GM19035 (cell line): ENCODE data around the gene CHTF18.
"Not testable (repeated sequence)": the region's sequence is repeated elsewhere in the genome, so short reads cannot be mapped to it uniquely, and the experiment has no call there.

Experiments used
- ATAC-seq: cut with Tn5 transposase; IDR thresholded peaks from one replicate; pipeline ENCODE4 v1.9.1; 2021; ENCODE audit not compliant: unreplicated experiment

CHTF18 gene

DNA sequence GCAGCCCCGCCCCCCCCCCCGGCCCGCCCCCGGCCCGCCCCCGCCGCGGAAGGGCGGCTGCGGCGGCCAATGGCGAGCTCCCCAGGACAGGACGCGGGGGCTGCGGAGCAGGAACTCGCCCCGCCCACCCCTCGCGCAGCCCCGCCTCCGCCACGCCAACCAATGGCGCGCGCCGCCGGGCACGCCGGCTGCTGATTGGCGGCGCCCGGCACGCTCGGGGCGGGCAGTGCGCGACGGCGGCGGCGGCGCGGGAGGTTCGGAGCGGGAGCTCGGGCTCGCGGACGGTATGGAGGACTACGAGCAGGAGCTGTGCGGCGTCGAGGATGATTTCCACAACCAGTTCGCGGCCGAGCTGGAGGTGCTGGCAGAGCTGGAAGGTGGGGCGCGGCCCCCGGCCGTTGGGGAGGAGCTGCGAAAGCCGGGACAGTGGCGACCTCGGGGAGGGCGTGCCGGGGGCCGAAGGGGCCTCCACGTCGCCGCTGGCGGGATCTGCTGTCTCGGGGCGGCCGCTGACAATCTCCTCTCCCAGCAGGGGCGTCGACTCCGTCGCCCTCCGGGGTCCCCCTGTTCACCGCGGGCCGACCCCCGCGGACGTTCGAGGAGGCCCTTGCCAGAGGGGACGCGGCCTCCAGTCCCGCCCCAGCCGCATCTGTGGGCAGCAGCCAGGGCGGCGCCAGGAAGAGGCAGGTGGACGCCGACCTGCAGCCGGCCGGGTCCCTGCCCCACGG is at the start of gene CHTF18:
Gene CHTF18, plus strand, starts transcription at position 222 of the 728 bp plus-strand sequence. Its CDS starts 65 bp downstream, at position 287.
- ATAC-seq: peak; percentile 74

DNA sequence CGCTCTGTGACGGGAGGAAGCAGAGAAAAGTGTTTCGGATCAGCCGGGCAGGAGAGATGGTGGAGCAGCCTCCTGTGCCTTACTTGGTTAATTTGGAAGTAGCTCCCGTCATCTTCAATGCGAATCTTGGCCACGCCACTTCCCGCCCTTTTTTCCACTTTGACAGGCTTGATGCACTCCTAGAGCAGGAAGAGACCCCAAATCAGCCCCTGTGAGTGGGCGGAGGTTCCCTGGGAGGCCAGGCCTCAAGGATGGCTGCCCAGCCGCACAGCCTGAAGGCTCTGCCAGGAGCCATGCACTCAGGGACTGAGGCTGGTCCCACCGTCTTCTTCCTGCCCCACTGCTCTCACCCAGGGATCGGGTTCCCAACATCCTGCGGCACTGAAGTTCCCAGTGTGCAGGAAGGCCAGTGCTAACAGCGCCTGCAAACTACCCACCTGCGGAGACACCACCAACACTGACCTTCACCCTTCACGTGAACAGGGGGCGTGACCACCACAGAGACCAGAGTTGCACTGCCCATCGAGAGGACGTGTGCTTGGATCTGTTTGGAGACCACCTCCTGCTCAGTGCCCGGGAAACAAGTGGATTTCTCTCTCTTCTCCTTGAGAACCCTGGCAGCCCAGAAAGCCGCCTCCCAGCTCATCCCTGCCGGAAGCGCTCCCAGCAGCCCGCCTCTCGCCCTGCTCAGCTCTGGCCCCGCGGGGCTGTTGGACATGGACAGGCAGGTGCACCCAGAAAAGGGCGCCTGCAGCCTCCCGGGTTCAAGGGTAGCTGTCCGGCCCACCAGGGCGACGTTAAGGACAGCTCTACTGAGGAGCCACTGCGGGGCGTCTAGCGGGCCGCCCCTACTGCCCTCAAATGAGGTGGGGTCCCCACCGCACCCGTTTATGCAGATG is 48.6 kb upstream of the CHTF18 start:
- ATAC-seq: no peak

DNA sequence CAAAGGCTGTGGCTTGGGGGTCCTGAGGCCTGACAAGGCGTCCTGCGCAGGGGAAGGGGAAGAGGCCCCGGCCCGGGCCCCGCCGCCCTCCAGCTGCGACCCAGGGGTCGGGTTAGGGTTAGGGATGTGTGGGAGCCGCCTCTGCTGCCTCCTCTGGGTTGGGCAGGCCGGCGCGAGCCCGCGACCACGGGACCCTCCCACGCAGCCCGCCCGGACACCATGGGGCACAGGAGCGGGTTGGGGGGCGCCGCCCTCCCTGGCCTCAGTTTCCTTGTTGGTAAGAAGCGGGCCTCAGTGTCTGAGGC is 48.0 kb upstream of the CHTF18 start:
- ATAC-seq: no peak

DNA sequence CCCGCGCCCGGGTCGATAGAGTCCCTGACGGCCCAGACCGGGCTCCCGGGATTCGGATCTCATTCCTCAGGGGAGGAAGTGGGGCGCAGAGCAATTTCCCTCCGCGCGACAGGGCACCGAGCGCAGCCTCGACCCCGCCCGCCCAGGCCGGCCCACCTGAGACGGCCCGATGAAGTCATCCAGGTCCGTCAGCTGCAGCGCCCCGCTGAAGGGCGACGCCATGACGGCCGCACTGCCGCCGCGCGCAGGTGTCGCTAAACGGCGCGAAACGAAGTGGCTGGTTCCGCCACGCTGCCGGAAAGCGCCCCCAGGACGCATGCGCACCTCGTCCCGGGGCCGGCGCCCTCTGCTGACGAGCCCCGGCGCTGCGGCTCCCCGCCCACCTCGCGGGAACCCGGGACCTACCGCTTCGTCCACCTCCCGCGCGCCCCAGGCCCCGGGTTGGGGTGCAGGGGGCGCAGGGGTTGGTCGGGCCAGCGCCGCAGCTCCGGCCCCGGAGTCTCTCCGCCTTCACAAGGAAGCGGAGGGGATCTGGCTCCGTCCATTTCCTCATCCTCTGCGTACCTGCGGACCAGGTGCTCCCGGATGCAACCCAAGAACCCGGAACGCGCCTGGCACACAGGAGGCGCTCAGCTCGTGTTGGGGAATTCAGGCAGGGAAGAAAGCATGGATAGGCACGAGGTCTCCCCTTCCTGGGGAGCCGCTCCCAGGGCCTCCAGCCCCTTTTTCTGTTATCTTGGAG is 47.5 kb upstream of the CHTF18 start, which contains the start of gene CIAO3:
Gene CIAO3, minus strand, starts transcription at position 234 of the 742 bp plus-strand sequence. Its CDS starts 12 bp downstream, at position 222.
- ATAC-seq: peak; percentile 72

DNA sequence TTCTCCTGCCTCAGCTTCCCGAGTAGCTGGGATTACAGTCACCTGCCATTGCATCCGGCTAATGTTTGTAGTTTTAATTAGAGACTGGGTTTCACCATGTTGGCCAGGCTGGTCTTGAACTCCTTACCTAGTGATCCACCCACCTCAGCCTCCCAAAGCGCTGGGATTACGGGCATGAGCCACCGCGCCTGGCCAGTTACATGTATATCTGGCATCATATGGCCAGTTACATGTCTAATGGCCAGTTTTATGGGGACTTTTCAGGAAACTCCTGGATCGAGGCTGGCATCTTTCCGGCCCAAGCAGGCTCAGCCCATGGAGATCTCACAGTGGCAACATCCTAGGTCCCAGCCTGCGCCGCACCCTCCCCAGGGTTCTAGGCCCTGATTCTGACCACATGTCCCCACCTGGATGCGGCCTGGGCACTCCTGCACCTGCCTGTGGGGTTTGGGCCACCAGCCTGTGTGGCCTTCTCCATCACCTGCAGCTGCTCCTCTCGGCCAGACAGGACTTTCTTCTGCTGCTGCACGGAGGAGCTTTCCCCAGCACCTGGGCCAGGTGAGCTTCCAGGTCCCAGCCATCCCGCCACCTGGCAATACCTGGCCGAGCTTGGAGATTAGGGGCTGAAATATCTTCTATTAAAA is 46.3 kb upstream of the CHTF18 start:
- no peak for ATAC-seq

DNA sequence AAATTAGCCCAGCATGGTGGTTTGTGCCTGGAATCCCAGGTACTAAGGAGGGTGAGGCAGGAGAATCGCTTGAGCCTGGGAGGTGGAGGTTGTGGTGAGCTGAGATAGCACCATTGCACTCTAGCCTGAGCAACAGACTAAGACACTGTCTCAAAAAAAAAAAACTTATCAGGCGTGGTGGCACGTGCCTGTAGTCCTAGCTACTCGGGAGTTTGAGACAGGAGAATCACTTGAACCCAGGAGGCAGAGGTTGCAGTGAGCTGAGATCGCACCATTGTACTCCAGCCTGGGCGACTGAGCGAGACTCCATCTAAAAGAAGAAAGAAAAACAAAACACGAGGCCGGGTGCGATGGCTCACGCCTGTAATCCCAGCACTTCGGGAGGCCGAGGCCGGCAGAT is 45.5 kb upstream of the CHTF18 start:
- ATAC-seq: not testable (repeated sequence)

DNA sequence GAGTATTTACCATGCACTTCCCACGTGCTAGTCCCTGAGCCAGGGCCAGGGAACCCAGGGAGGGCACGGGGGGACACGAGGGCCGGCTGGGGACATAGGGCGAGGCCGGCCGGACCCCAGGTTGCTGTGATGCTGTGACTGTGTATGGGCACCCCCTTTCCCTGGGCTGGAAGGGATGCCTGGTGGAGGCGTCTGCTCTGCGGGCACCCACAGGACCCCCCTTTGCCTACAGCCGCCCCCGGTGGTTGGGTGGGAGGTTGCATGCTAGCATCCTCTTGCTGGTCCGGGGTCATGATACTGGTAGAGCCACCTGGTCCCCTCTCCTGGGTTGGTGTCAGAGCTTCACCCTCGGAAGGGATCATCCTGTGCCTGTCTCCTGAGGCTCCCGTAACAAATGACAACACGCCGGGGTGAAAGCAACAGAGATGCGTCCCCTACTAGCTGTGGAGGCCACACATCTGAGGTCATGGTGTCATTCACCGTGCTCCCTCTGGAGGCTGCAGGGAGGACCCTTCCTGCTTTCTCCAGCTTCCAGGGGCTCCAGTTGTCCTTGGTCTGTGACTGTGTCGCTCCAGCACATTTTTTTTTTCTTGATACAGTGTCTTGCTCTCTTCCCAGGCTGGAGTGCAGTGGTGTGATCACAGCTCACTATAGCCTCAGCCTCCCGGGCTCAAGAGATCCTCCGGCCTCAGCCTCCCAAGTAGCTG is 44.5 kb upstream of the CHTF18 start:
- no peak for ATAC-seq

DNA sequence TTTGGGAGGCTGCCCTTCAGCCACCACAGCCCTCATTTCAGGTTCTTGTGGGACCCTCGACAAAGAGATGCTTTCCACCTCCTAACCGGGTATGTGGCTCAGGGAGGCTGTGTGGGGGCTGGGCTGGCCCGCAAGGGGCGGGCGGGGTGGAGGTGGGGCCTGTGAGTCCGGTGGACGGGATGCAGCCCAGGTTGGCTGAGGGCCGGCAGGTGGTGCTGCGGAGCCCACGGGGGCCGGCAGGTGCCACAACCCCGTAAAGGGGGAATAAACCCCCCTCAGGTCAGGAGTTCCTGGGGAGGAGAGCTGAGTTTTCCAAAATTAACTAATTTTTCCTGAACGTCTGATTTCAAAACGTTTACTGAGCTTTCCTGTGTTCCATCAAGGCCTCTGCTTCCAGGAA is 42.7 kb upstream of the CHTF18 start:
- no peak for ATAC-seq

DNA sequence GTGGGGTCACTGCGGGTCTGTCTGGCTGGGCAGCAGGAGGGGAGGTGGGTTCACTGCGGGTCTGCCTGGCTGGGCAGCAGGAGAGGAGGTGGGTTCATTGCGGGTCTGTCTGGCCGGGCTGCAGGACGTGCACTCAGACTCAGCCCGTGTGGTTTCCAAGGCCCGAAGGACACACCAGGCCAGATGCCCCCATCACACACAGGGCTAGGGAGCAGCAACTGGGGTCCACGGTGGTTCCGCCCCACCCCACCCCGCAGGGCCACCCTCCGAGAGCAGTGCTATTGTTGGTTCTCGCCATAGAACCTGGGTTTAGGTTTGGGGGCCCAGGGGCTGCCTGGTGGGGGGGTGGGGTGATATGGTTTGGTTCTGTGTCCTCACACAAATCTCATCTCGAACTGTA is 41.8 kb upstream of the CHTF18 start:
- ATAC-seq: no peak

DNA sequence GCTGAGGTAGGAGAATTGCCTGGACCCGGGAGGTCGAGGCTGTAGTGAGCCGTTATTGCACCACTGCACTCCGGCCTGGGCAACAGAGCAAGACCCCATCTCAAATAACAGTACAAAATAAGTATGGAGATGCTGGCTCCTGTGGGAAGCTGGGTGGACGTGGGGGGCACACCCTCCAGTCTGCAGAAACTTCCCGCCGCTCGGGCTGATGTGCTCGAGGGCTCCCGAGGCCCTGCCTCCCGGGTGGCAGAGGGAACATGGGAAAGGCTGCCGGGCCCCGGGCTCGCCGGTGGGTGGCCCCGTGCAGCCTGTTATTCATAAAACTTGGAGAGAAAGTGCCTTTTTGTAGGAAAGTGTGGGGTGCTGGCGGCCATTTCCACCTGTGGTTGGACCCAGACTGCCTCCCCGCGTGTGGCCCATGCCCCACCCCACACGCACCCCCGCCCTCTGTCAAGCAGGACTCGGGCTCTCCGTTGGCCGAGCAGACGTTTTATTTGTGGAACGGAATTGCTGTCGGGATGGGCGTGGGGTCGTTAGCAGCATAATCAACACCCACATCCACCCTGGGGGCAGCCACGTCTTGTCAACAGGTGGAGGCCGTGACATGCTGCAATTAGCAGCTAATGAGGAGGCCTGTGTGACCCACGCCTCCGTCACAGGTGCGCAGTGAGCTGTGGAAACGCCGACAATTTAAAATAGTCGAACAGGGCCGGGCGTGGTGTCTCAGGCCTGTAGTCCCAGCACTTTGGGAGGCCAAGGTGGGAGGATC is 40.3 kb upstream of the CHTF18 start:
- ATAC-seq: no peak

DNA sequence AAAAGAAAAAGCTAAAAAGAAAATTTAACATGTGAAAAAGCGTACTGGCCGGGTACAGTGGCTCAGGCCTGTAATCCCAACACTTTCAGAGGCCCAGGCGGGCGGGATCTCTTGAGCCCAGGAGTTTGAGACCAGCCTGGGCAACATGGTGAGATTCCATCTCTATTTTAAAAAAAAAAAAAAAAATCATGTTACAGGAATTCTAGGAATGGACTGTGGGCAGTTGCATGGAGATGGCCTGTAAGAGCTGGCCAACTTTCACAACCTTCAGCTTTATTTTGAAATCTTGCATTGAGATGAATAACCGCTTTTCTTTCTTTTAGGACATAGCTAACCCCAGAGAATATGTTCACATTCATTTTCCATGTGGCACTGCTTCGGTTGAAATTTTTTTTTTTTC is 39.4 kb upstream of the CHTF18 start:
- ATAC-seq: no peak

DNA sequence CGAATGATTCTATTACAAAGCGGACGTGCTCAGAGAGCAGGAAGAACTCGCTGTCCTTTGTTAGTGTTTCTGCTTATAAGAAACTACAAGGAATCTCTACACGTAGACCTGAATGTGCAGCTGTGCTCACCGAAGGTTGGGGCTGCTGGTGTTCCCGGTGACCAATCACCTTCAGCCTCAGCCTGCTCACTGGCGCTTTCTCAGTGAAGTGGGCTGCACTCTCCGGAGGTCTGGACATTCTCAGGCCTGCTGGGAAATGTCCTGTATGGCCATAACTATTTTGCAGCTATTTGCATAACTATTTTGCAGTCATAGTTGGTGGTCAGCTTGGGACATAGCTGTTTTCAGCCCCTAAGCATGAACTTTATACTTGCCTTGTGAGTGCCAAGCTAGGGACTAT is 37.9 kb upstream of the CHTF18 start:
- no peak for ATAC-seq

DNA sequence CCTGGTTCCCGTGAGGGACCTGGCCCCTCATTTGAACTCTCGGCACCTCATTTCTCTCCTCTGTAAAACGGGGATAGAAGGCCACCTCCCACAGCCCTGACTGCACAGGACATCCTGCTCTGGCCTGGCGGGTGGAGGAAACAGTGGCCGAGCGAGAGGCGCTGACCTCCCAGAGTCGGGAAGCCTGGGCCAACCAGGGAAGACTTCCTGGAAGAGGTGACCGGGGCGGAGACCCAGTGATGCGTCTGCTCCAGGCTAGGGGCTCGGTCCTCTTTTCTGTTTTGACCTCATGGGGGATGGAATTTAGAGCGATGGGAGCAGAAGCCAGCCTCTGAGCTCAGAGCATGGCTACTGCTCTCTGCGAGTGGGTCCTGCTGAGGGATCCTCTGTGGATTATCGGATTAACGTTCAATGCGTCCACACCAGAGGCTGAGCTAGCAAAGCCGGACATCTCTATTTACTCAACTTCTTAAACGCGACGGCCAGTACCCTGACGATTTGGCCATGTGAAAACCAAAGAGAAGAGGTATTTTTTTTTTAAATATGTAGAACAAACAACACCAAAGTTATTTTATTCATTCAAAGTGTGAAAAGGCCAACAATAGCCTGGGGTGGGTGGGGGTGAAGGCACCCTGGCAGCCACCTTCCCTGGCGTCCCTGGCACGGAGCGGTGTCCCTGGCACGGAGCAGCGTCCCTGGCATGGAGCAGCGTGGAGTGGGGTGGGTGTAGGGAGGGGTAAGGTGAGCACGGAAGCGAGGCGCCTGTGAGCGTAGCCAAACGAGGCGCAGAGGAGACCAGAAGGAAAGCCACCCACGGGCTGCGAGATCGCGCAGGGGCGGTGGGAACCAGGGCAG is 37.0 kb upstream of the CHTF18 start:
- no peak for ATAC-seq

DNA sequence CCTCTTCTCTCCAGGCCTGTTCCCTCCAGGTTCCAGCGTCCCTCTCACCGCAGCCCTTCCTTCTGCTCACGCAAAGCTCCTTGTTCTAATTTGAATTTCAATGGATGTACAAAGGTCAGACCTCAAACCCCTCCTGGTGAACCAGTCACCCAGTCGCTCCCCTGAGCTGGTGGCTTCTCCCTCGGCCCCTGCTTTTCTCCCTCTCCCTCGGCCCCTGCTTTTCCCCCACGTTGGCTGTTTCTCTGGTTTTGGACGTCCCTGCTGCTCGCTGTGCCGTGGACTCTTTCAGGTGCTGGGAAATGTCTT is 36.5 kb upstream of the CHTF18 start:
- no peak for ATAC-seq

DNA sequence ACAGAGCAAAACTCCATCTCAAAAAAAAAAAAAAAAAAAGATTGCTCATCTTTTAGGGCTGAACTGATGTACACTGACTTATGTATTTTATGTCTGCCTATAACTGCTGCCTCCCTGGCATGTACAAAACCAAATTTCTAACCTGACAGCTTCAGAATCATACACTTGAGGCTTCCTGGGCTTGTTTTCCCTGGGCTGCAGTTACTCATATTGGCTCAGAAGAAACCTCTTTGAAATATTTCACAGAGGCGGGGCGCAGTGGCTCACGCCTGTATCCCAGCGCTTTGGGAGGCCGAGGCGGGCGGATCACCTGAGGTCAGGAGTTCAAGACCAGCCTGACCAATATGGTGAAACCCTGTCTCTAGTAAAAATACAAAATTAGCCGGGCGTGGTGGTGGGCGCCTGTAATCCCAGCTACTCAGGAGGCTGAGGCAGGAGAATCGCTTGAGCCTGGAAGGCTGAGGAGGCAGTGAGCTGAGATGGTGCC is 34.3 kb upstream of the CHTF18 start:
- not testable (repeated sequence) for ATAC-seq

DNA sequence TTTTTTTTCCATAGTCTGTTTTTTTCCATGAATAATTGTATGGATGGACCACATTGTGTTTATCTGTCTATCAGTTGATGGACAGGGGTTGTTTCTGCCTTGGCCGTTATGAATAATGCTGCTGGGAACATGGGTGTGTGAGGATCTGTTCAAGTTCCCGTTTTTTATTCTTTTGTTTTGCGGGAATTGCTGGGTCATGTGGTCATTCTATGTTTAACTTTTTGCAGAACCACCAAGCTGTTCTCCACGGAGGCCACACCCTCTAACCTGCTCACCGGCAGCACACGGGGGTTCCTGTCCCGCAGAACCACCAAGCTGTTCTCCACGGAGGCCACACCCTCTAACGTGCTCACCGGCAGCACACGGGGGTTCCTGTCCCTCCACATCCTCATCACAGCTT is 33.8 kb upstream of the CHTF18 start:
- no peak for ATAC-seq

DNA sequence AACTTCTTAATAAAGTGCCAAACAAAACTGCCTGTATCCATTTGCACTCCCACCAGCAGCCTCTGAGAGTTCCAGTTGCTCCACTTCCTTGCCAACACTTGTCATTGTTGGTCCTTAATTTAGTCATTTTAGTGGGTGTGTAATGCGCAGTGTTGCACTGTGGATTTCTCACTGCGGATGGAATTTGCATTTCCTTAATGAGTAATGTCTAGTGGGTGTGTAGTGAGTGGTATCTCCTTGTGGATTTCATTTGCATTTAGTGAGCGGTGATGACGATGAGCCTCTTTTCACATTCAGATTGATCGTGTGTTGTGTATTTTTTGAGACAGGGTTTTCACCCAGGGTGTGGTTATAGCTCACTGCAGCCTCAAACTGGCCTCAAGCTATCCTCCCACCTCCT is 32.0 kb upstream of the CHTF18 start:
- ATAC-seq: no peak

DNA sequence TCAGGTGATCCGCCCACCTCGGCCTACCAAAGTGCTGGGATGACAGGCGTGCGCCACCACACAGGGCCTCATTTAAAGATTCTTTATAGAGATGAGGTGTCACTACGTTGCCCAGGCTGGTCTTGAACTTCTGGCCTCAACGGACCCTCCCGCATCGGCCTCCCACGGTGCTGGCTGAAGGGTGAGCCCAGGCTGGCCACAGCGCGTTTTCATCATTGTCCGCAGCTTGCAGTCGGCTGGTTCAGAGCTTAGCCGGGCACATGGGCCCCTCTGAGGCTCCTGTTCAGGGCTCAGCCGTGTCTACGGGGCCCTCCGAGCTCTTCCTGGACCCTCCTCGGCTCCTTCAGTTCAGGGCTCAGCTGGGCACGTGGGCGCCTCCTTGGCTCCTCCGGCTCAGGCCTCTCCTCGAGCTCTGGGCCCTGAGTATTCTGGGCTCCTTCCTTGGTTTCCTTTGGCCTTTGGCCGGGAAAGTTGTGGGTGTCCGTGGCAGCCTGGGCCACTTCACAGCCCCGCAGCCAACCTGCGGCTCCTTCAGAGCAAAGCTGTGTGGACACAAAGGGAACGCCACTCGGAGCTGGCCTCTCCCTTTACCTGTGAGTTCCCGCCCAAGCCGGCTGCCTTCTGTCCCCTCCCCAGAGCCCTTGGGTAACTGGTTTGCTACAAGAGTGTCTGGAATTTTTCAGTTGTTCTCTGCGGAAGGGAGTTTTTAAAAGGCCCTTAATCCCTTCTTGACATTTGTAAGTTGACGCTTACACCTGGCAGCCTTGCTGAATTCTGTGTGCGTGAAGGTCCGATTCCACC is 29.1 kb upstream of the CHTF18 start:
- ATAC-seq: no peak
